ENCODE measurements around the gene MYZAP. TPM values are rescaled to one million over a fixed set of nuclear protein-coding genes. Genes with fewer than 3 reads are reported as not detected.

The MYZAP gene
- total RNA-seq, result 5.5 and 22.6 TPM in 2 replicates

GRCh38 chr15:57591822-57592367 is at the start of gene MYZAP:
TSS of gene MYZAP (plus strand) at chr15:57591904. CDS start at chr15:57592035, 131 bp downstream.

GRCh38 chr15:57706405-57707209 is 114.9 kb downstream of the MYZAP start, which contains the start of gene POLR2M:
TSS of gene POLR2M (plus strand) at chr15:57706714. CDS start at chr15:57706843, 129 bp downstream.

Other genes with a start within 250 kb of the MYZAP start
- gene CGNL1, start 215.4 kb upstream of the MYZAP start, total RNA-seq, result 19.2 and 35.9 TPM in 2 replicates
- gene POLR2M, start 114.8 kb downstream of the MYZAP start, total RNA-seq, result 50.8 and 99.7 TPM in 2 replicates